Measurements from ENCODE around the gene ZCCHC18. TPM values are rescaled to one million over a fixed set of nuclear protein-coding genes. Genes with fewer than 3 reads are reported as not detected.

The ZCCHC18 gene
- total and polyA plus RNA-seq, 2 experiments from 2014 or later, result 0.57 to 1.2 TPM

- Histone ChIP-seq H3K27ac (peak within 1 kb of the TSS; percentile 99), H3K4me1 (ENCODE audit: insufficient read depth) (no peaks in the 10 kb centered on the region), H3K9me3 (ENCODE audit: low read depth) (no peaks in the 10 kb centered on the region), H3K4me3 (peak within 1 kb of the TSS; percentile 49), H3K79me2 (peaks cover 22% of the 10 kb centered on the region), H3K27me3 (no peaks in the 10 kb centered on the region), H3K9me2 (replicated peaks; ENCODE audit: insufficient read depth) (no peaks in the 10 kb centered on the region), H2AFZ (peak within 1 kb of the TSS; percentile 90), H3K4me2 (peak within 1 kb of the TSS; percentile 74), H3K36me3 (replicated peaks; ENCODE audit: insufficient read depth, low read depth) (no peaks in the 10 kb centered on the region), H4K20me1 (ENCODE audit: insufficient read depth, poor library complexity, severe bottlenecking) (no peaks in the 10 kb centered on the region)
- DNase-seq (ENCODE audit: low spot score), result peak; percentile 84
- 47% methylated on average over 43 of the region's 44 CpGs for WGBS (ENCODE audit: low lambda C conversion rate, missing lambda C conversion rate)
- TF ChIP-seq, protein P1, sequence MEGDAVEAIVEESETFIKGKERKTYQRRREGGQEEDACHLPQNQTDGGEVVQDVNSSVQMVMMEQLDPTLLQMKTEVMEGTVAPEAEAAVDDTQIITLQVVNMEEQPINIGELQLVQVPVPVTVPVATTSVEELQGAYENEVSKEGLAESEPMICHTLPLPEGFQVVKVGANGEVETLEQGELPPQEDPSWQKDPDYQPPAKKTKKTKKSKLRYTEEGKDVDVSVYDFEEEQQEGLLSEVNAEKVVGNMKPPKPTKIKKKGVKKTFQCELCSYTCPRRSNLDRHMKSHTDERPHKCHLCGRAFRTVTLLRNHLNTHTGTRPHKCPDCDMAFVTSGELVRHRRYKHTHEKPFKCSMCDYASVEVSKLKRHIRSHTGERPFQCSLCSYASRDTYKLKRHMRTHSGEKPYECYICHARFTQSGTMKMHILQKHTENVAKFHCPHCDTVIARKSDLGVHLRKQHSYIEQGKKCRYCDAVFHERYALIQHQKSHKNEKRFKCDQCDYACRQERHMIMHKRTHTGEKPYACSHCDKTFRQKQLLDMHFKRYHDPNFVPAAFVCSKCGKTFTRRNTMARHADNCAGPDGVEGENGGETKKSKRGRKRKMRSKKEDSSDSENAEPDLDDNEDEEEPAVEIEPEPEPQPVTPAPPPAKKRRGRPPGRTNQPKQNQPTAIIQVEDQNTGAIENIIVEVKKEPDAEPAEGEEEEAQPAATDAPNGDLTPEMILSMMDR (IDR thresholded peaks at IDR 0.05; ENCODE audit: poor library complexity), result no peak
Observed at GRCh38 chrX:104156630-104157529, 44.6 kb downstream of the ZCCHC18 start, which contains the start of gene SLC25A53. TSS of gene SLC25A53 (minus strand) at chrX:104157009. CDS start at chrX:104105257, 51,752 bp downstream.

Other genes with a start within 250 kb of the ZCCHC18 start
- gene TMSB15B, start 149.9 kb upstream of the ZCCHC18 start, total RNA-seq, result 6.6 and 6.8 TPM in 2 replicates
- 14.3 and 18.2 TPM in 2 replicates for gene TMSB15B, start 149.9 kb upstream of the ZCCHC18 start, polyA plus RNA-seq
- gene H2BW1, start 98.8 kb upstream of the ZCCHC18 start, total RNA-seq, result not detected in 2 replicates
- gene H2BW1, start 98.8 kb upstream of the ZCCHC18 start, polyA plus RNA-seq, result not detected in 2 replicates
- gene H2BW2, start 72.6 kb upstream of the ZCCHC18 start, total RNA-seq, result not detected in 2 replicates
- not detected in 2 replicates for gene H2BW2, start 72.6 kb upstream of the ZCCHC18 start, polyA plus RNA-seq
- 4.6 and 7.5 TPM in 2 replicates for gene TMSB15C, start 36.3 kb upstream of the ZCCHC18 start, total RNA-seq
- 0.95 and 1.5 TPM in 2 replicates for gene TMSB15C, start 36.3 kb upstream of the ZCCHC18 start, polyA plus RNA-seq
- gene SLC25A53, start 44.5 kb downstream of the ZCCHC18 start, total RNA-seq, result 5.5 and 6.8 TPM in 2 replicates
- gene SLC25A53, start 44.5 kb downstream of the ZCCHC18 start, polyA plus RNA-seq, result 4.8 and 5.7 TPM in 2 replicates
- 23.3 and 29.1 TPM in 2 replicates for gene FAM199X, start 53.9 kb downstream of the ZCCHC18 start, total RNA-seq
- 9.2 and 11.7 TPM in 2 replicates for gene FAM199X, start 53.9 kb downstream of the ZCCHC18 start, polyA plus RNA-seq
- gene ESX1, start 142.4 kb downstream of the ZCCHC18 start, total RNA-seq, result not detected in 2 replicates
- gene ESX1, start 142.4 kb downstream of the ZCCHC18 start, polyA plus RNA-seq, result not detected in 2 replicates

Data from hepatocyte (in vitro differentiated cells).